ENCODE data around the gene MXRA8.

GRCh38 chr1:1354271-1355247 is 3.8 kb downstream of the MXRA8 start:
- TF ChIP-seq CTCF (IDR thresholded peaks at IDR 0.05; ENCODE audit: poor library complexity), result no peak
- no peak for TF ChIP-seq EZH2 (IDR thresholded peaks at IDR 0.05; ENCODE audit: borderline replicate concordance)
- no peak for TF ChIP-seq EZH2phosphoT487 (IDR thresholded peaks at IDR 0.05; ENCODE audit: low read depth, severe bottlenecking, unreplicated experiment)
